HepG2 (cell line): ENCODE measurements around the gene XRCC5. TPM values are rescaled to one million over a fixed set of nuclear protein-coding genes. Genes with fewer than 3 reads are reported as not detected.

Source experiments
- ATAC-seq: fragments of 200-7000 bp; cut with Tn5 transposase; 3 replicates; pipeline ENCODE4 v1.9.1; 2020; ENCODE audit warnings: mild to moderate bottlenecking, moderate library complexity
- BruUV-seq: library from RNA; stranded (reverse); fragments of 400-500 nt; replicated peaks from 2 replicates; lab custom pipeline; 2021; lab: Mats Ljungman, UMichigan
- CTCF ChIA-PET: fragments of 300-600 bp; formaldehyde crosslinking; extraction: SDS; loops from one replicate; lab custom pipeline; 2021; ENCODE audit warnings: low total read pairs, inconsistent platforms, low intra/inter-chr PET ratio; lab: Yijun Ruan, JAX
- POLR2A ChIA-PET: fragments of 350-600 bp; sonication (Branson Sonifier 250); formaldehyde crosslinking; loops from one replicate; lab custom pipeline; 2020; ENCODE audit warnings: antibody characterized with exemption, inconsistent platforms; lab: Yijun Ruan, JAX
- DNase-seq: peaks from one replicate; pipeline ENCODE4 v3.0.0-alpha.2; 2015; ENCODE audit warnings: low spot score
- FAIRE-seq: peaks from 3 replicates; lab custom pipeline; 2011; peaks lifted over from hg19 to GRCh38; lab: Jason Lieb, UNC
- H2AFZ ChIP-seq: one replicate; pipeline ENCODE4 v1.6.1; 2011; ENCODE audit warnings: low read length, inconsistent platforms
- H3K27ac ChIP-seq: fragments of 300-600 bp; 3 replicates; pipeline ENCODE4 v1.8.0; 2011; ENCODE audit warnings: mixed run types, mild to moderate bottlenecking, mixed read lengths, low read length, inconsistent platforms; ENCODE audit not compliant: insufficient read depth; ENCODE audit errors: extremely low read length
- H3K27me3 ChIP-seq, 2 experiments: fragments of 200-600 bp in 1 of 2; 2 replicates in 1 of 2; 3 replicates in 1 of 2; pipeline versions ENCODE4 v1.6.0 to v1.8.0; 2011; ENCODE audit warnings: low read length in 2 of 2, mild to moderate bottlenecking in 2 of 2, moderate library complexity in 2 of 2, inconsistent platforms in 1 of 2; ENCODE audit not compliant: insufficient read depth in 2 of 2, control insufficient read depth in 1 of 2
- H3K36me3 ChIP-seq, 2 experiments: fragments of 200-600 bp in 1 of 2; replicated peaks in 1 of 2; 2 replicates in 1 of 2; 3 replicates in 1 of 2; pipeline versions ENCODE4 v1.5.1 to v1.8.0; 2011; ENCODE audit warnings: low read length in 2 of 2, inconsistent platforms in 1 of 2; ENCODE audit not compliant: insufficient read depth in 2 of 2, control insufficient read depth in 1 of 2
- H3K4me1 ChIP-seq: 2 replicates; pipeline ENCODE4 v1.5.1; 2012; ENCODE audit warnings: low read length, inconsistent platforms; ENCODE audit not compliant: insufficient read depth
- H3K4me2 ChIP-seq: 2 replicates; pipeline ENCODE4 v1.6.0; 2011; ENCODE audit warnings: low read depth, low read length, inconsistent platforms
- H3K4me3 ChIP-seq, 3 experiments: fragments of 200-600 bp in 1 of 3; sonication (generic), shearing (Covaris generic) in 1 of 3; replicated peaks in 1 of 3; 2 replicates each; pipeline ENCODE4 v1.5.1; 2011 to 2016; ENCODE audit warnings: low read length in 3 of 3, inconsistent platforms in 2 of 3, low read depth in 2 of 3, mild to moderate bottlenecking in 2 of 3, control low read depth in 1 of 3, mixed read lengths in 1 of 3; ENCODE audit not compliant: insufficient read depth in 1 of 3
- H3K79me2 ChIP-seq: one replicate; pipeline ENCODE4 v1.6.1; 2011; ENCODE audit warnings: low read length, inconsistent platforms; ENCODE audit not compliant: insufficient read depth
- H3K9ac ChIP-seq: 2 replicates; pipeline ENCODE4 v1.6.0; 2011; ENCODE audit warnings: mild to moderate bottlenecking, low read depth, low read length, inconsistent platforms; ENCODE audit not compliant: insufficient read depth
- H3K9me3 ChIP-seq: 2 replicates; pipeline ENCODE4 v1.5.1; 2012; ENCODE audit warnings: mild to moderate bottlenecking, low read length
- H4K20me1 ChIP-seq: 2 replicates; pipeline ENCODE4 v1.6.0; 2011; ENCODE audit warnings: inconsistent platforms, mild to moderate bottlenecking, low read length, moderate library complexity; ENCODE audit not compliant: insufficient read depth
- FOSL2 ChIP-seq: sonication (generic); formaldehyde crosslinking; IDR thresholded peaks from 2 replicates; pipeline ENCODE4 v1.4.0; 2020; ENCODE audit warnings: missing genetic modification reagents
- FOXM1 ChIP-seq: sonication (generic); formaldehyde crosslinking; IDR thresholded peaks from 2 replicates; pipeline ENCODE4 v1.5.0; 2020; ENCODE audit warnings: missing genetic modification reagents
- RBM22 ChIP-seq: fragments of 200-400 bp; formaldehyde crosslinking; optimal IDR thresholded peaks from 2 replicates; pipeline ENCODE3; 2017; ENCODE audit warnings: mild to moderate bottlenecking, low read length, moderate library complexity
- RFXANK ChIP-seq: IDR thresholded peaks from 2 replicates; pipeline ENCODE4 v1.6.1; 2016
- ZFAT ChIP-seq: sonication (generic); formaldehyde crosslinking; conservative IDR thresholded peaks from 2 replicates; pipeline ENCODE4 v1.8.1; 2023; ENCODE audit warnings: missing genetic modification reagents, inconsistent platforms
- ZNF44 ChIP-seq: sonication (generic); formaldehyde crosslinking; IDR thresholded peaks from 2 replicates; pipeline ENCODE4 v1.5.1; 2020; ENCODE audit warnings: mild to moderate bottlenecking, missing genetic modification reagents
- ZNF724P ChIP-seq: sonication (generic); formaldehyde crosslinking; IDR thresholded peaks from 2 replicates; pipeline ENCODE4 v1.8.0; 2022; ENCODE audit warnings: missing genetic modification reagents, borderline replicate concordance
- ZNF749 ChIP-seq: sonication (generic); formaldehyde crosslinking; IDR thresholded peaks from 2 replicates; pipeline ENCODE4 v1.8.0; 2022; ENCODE audit warnings: mild to moderate bottlenecking, missing genetic modification reagents, moderate library complexity, borderline replicate concordance
- ZNF75D ChIP-seq: sonication (generic); formaldehyde crosslinking; IDR thresholded peaks from 2 replicates; pipeline ENCODE4 v1.8.1; 2023; ENCODE audit warnings: missing genetic modification reagents, mild to moderate bottlenecking, borderline replicate concordance
- WGBS: methylation state at CpG from one replicate; pipeline ENCODE4 v1.1.6; 2017; ENCODE audit warnings: low lambda C conversion rate; 5-methylcytosine and 5-hydroxymethylcytosine counted together
- in situ Hi-C: cut with HindIII; loops from 2 replicates; pipeline ENCODE4 v1.10.0; 2017; ENCODE audit warnings: low pct_unique_long_range_greater_than_20kb; ENCODE audit not compliant: extremely low pct_ligation_motif_present
- intact Hi-C: fragments of 100-400 bp; cut with micrococcal nuclease; formaldehyde crosslinking; loops from one replicate; pipeline ENCODE4 v1.10.0; 2022; ENCODE audit not compliant: unreplicated experiment
- polyA plus RNA-seq, 8 experiments: library from polyadenylated mRNA; depleted of rRNA in 3 of 8; stranded (reverse) in 7 of 8; unstranded in 1 of 8; fragments of >200 nt; fragmentation: Illumina TruSeq in 4 of 8; extraction: Trizol in 4 of 8; gene quantifications; 2 replicates each; pipeline versions ENCODE4 v1.2.1 to v1.2.3, GENCODE V29; 2011 to 2016; ENCODE audit warnings: low read depth in 4 of 8, missing spikeins in 1 of 8, mixed read lengths in 1 of 8; ENCODE audit not compliant: insufficient read depth in 1 of 8
- total RNA-seq, 5 experiments: library from RNA; depleted of rRNA; stranded (reverse); fragments of >200 nt; fragmentation: Illumina TruSeq; extraction: Trizol; gene quantifications; 2 replicates each; pipeline ENCODE4 v1.2.3, GENCODE V29; 2016; ENCODE audit warnings: low read depth in 1 of 5
- TF ChIP-seq, protein P1 (sequence below): sonication (generic); formaldehyde crosslinking; IDR thresholded peaks from 2 replicates; pipeline ENCODE4 v1.4.0; 2020; ENCODE audit warnings: missing genetic modification reagents
- TF ChIP-seq, protein P2 (sequence below): sonication (generic); formaldehyde crosslinking; IDR thresholded peaks from 2 replicates; pipeline ENCODE4 v1.4.0; 2020; ENCODE audit warnings: mild to moderate bottlenecking, missing genetic modification reagents, borderline replicate concordance

The XRCC5 gene
- total and polyA plus RNA-seq, 2 of the 13 experiments (the other 11 are each of a cell fraction or from before 2014, with no cell fraction given) = 264 to 454 TPM

DNA sequence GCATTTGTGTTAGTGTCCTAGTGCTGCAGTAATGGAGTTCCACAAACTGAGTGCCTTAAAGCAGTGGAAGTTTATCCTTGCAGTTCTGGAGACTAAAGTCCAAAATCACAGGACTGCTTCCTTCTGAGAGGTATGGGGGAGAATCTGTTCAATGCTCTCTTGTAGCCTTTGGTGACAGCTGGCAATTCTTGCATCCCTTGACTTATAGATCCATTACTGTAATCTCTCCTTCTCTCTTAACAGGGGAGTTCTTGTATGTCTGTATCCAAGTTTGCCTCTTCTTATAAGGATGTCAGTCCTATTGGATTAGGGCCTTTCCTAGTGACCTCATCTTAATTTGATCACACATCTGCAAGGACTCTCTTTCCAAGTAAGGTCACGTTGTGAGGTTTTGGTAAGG lies 69.9 kb downstream of the XRCC5 start (continued):
- TF ChIP-seq, protein P1, sequence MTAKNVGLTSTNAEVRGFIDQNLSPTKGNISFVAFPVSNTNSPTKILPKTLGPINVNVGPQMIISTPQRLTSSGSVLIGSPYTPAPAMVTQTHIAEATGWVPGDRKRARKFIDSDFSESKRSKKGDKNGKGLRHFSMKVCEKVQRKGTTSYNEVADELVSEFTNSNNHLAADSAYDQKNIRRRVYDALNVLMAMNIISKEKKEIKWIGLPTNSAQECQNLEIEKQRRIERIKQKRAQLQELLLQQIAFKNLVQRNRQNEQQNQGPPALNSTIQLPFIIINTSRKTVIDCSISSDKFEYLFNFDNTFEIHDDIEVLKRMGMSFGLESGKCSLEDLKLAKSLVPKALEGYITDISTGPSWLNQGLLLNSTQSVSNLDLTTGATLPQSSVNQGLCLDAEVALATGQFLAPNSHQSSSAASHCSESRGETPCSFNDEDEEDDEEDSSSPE (CRISPR knock-in tag) = no peak
- TF ChIP-seq ZFAT (no peak), ZNF724P (CRISPR knock-in tag) (no peak), ZNF44 (CRISPR knock-in tag) (no peak), ZNF75D (no peak), ZNF749 (no peak), FOSL2 (no peak)
- TF ChIP-seq, all 625 proteins: peak for 0

DNA sequence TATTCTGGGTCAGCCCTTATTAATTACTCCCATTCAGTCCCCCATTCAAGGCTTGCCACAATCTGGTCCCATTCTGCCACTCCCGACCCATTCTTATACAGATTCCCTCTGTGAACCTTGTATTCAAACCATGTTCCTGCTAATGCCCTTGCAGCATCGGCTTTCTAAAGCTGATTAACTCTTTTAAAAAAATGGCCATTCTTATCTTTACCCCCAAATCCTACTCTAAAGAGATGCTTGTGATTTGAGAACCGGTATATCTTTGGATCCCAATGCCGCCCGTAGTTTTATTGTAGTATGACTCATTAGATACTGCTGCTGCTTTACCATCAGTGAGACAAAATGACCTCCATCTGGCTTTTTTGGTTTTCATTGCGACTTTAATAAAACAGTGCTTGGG lies 72.2 kb downstream of the XRCC5 start:
- CTCF ChIA-PET = no interaction called here

More for the DNA sequence above, 72.2 kb downstream of the XRCC5 start:
- Histone ChIP-seq H3K4me1 (peaks cover 9% of the 10 kb centered on the region), H4K20me1 (no peaks in the 10 kb centered on the region), H3K9me3 (no peaks in the 10 kb centered on the region), H3K27ac (no peak overlapping the region), H3K4me2 (no peak overlapping the region), H3K27me3 (no peaks in the 10 kb centered on the region), H3K79me2 (peaks cover 37% of the 10 kb centered on the region), H2AFZ (no peak overlapping the region), H3K9ac (no peak overlapping the region), H3K4me3 (no peak overlapping the region), H3K36me3 (peaks cover 17 to 76% of the 10 kb centered on the region in 2 experiments)
- WGBS = 98% methylated on average over 6 of the region's 6 CpGs
- peak; percentile 43 for TF ChIP-seq RBM22
- no peak for TF ChIP-seq FOXM1 (CRISPR knock-in tag)
- no peak for TF ChIP-seq RFXANK (CRISPR knock-in tag)
- TF ChIP-seq, protein P2, sequence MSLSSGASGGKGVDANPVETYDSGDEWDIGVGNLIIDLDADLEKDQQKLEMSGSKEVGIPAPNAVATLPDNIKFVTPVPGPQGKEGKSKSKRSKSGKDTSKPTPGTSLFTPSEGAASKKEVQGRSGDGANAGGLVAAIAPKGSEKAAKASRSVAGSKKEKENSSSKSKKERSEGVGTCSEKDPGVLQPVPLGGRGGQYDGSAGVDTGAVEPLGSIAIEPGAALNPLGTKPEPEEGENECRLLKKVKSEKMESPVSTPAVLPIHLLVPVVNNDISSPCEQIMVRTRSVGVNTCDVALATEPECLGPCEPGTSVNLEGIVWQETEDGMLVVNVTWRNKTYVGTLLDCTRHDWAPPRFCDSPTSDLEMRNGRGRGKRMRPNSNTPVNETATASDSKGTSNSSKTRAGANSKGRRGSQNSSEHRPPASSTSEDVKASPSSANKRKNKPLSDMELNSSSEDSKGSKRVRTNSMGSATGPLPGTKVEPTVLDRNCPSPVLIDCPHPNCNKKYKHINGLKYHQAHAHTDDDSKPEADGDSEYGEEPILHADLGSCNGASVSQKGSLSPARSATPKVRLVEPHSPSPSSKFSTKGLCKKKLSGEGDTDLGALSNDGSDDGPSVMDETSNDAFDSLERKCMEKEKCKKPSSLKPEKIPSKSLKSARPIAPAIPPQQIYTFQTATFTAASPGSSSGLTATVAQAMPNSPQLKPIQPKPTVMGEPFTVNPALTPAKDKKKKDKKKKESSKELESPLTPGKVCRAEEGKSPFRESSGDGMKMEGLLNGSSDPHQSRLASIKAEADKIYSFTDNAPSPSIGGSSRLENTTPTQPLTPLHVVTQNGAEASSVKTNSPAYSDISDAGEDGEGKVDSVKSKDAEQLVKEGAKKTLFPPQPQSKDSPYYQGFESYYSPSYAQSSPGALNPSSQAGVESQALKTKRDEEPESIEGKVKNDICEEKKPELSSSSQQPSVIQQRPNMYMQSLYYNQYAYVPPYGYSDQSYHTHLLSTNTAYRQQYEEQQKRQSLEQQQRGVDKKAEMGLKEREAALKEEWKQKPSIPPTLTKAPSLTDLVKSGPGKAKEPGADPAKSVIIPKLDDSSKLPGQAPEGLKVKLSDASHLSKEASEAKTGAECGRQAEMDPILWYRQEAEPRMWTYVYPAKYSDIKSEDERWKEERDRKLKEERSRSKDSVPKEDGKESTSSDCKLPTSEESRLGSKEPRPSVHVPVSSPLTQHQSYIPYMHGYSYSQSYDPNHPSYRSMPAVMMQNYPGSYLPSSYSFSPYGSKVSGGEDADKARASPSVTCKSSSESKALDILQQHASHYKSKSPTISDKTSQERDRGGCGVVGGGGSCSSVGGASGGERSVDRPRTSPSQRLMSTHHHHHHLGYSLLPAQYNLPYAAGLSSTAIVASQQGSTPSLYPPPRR (CRISPR knock-in tag) = no peak
- ATAC-seq (no peak), FAIRE-seq (no peak), DNase-seq (no peak)
- intact Hi-C loops = no loop called here
- no TSS peak for BruUV-seq
- POLR2A ChIA-PET = no interaction called here
- in situ Hi-C loops = no loop called here
